H1 (cell line): ENCODE results near the gene TFF1. TPM values are rescaled to one million over a fixed set of nuclear protein-coding genes. Genes with fewer than 3 reads are reported as not detected.
A peak's percentile ranks its signal among the peaks of the same experiment; 100 is the strongest.

Experiments
- CTCF ChIA-PET: fragments of 300-600 bp; sonication (Branson Sonifier 250); formaldehyde crosslinking; loops from one replicate; lab custom pipeline; 2021; ENCODE audit not compliant: partially characterized antibody; lab: Charles Lee
- POLR2A ChIA-PET: fragments of 300-600 bp; sonication (Branson Sonifier 250); formaldehyde crosslinking; loops from one replicate; lab custom pipeline; 2021; ENCODE audit warnings: inconsistent platforms; ENCODE audit not compliant: partially characterized antibody; lab: Charles Lee
- DNase-seq, 2 experiments: peaks; one replicate each; pipeline versions ENCODE4 v3.0.0 to v3.0.0-alpha.2; 2010 to 2022; ENCODE audit warnings: low spot score in 2 of 2, low read depth in 1 of 2, mixed read lengths in 1 of 2
- FAIRE-seq: peaks from 2 replicates; lab custom pipeline; 2011; peaks lifted over from hg19 to GRCh38; lab: Jason Lieb, UNC
- H2AFZ ChIP-seq: 2 replicates; pipeline ENCODE4 v1.8.1; 2012; ENCODE audit warnings: low read length, inconsistent platforms
- H2AK5ac ChIP-seq: 2 replicates; pipeline ENCODE4 v1.6.1; 2013; ENCODE audit warnings: low read depth, low read length
- H2BK120ac ChIP-seq: replicated peaks from 2 replicates; pipeline ENCODE3; 2013; ENCODE audit warnings: low read depth, low read length, inconsistent platforms
- H2BK12ac ChIP-seq: 2 replicates; pipeline ENCODE4 v1.6.1; 2013; ENCODE audit warnings: low read depth, low read length
- H2BK15ac ChIP-seq: 2 replicates; pipeline ENCODE4 v1.6.1; 2013; ENCODE audit warnings: low read length
- H2BK20ac ChIP-seq: 2 replicates; pipeline ENCODE4 v1.6.1; 2013; ENCODE audit warnings: low read length
- H2BK5ac ChIP-seq: 2 replicates; pipeline ENCODE4 v1.6.1; 2013; ENCODE audit warnings: low read depth, low read length
- H3K14ac ChIP-seq: 2 replicates; pipeline ENCODE4 v1.6.1; 2013; ENCODE audit warnings: inconsistent platforms; ENCODE audit not compliant: insufficient read length
- H3K18ac ChIP-seq: 2 replicates; pipeline ENCODE4 v1.6.1; 2013; ENCODE audit warnings: low read length; ENCODE audit errors: extremely low read depth
- H3K23ac ChIP-seq: 2 replicates; pipeline ENCODE4 v1.6.1; 2013; ENCODE audit warnings: inconsistent platforms; ENCODE audit not compliant: insufficient read length
- H3K23me2 ChIP-seq: 2 replicates; pipeline ENCODE4 v1.6.1; 2013; ENCODE audit warnings: low read depth, low read length
- H3K27ac ChIP-seq: 2 replicates; pipeline ENCODE4 v1.6.1; 2011; ENCODE audit warnings: low read depth, low read length, inconsistent platforms
- H3K27me3 ChIP-seq, 4 experiments: replicated peaks in 1 of 4; 1 replicate in 1 of 4; 2 replicates in 3 of 4; pipeline versions ENCODE4 v1.6.1 to v1.8.1; 2011 to 2013; ENCODE audit warnings: low read length in 3 of 4, mild to moderate bottlenecking in 3 of 4, inconsistent platforms in 2 of 4, mixed read lengths in 2 of 4, moderate library complexity in 1 of 4; ENCODE audit not compliant: control insufficient read depth in 3 of 4, insufficient read depth in 3 of 4; ENCODE audit errors: extremely low read depth in 1 of 4
- H3K36me3 ChIP-seq, 4 experiments: 2 replicates each; pipeline versions ENCODE4 v1.6.1 to v1.8.1; 2011 to 2013; ENCODE audit warnings: mild to moderate bottlenecking in 4 of 4, low read length in 3 of 4, moderate library complexity in 2 of 4, control low read depth in 1 of 4, inconsistent platforms in 1 of 4; ENCODE audit not compliant: insufficient read depth in 4 of 4, control insufficient read depth in 2 of 4
- H3K4ac ChIP-seq: replicated peaks from 2 replicates; pipeline ENCODE3; 2013; ENCODE audit warnings: low read length, low read depth, mixed read lengths, inconsistent platforms; ENCODE audit not compliant: insufficient read length
- H3K4me1 ChIP-seq, 4 experiments: replicated peaks in 1 of 4; 1 replicate in 1 of 4; 2 replicates in 3 of 4; pipeline versions ENCODE4 v1.6.1 to v1.8.1; 2011 to 2013; ENCODE audit warnings: low read length in 3 of 4, inconsistent platforms in 2 of 4, mixed read lengths in 1 of 4; ENCODE audit not compliant: insufficient read depth in 4 of 4, control insufficient read depth in 3 of 4
- H3K4me2 ChIP-seq, 2 experiments: 2 replicates each; pipeline versions ENCODE4 v1.6.1 to v1.8.1; 2011 to 2013; ENCODE audit warnings: low read depth in 2 of 2, low read length in 2 of 2, control low read depth in 1 of 2, inconsistent platforms in 1 of 2, mild to moderate bottlenecking in 1 of 2; ENCODE audit not compliant: insufficient read depth in 1 of 2
- H3K4me3 ChIP-seq, 4 experiments: fragments of 200-600, 300-600 bp in 1 of 4; sonication (generic), shearing (Covaris generic), sonication (Bioruptor Twin) in 1 of 4; 2 replicates each; pipeline versions ENCODE4 v1.5.1 to v1.8.1; 2011 to 2016; ENCODE audit warnings: low read length in 4 of 4, low read depth in 3 of 4, control low read depth in 2 of 4, inconsistent platforms in 2 of 4, mild to moderate bottlenecking in 2 of 4, mixed read lengths in 1 of 4, moderate library complexity in 1 of 4; ENCODE audit not compliant: insufficient read depth in 2 of 4; ENCODE audit errors: extremely low read depth in 1 of 4
- H3K56ac ChIP-seq: replicated peaks from 2 replicates; pipeline ENCODE3; 2013; ENCODE audit warnings: low read depth, mild to moderate bottlenecking, mixed read lengths, low read length, inconsistent platforms; ENCODE audit not compliant: insufficient read length
- H3K79me1 ChIP-seq: 2 replicates; pipeline ENCODE4 v1.6.1; 2013; ENCODE audit warnings: low read depth, low read length, control low read depth
- H3K79me2 ChIP-seq, 2 experiments: 2 replicates each; pipeline versions ENCODE4 v1.6.1 to v1.8.1; 2012 to 2013; ENCODE audit warnings: low read length in 2 of 2, mild to moderate bottlenecking in 2 of 2, inconsistent platforms in 1 of 2; ENCODE audit not compliant: insufficient read depth in 2 of 2, control insufficient read depth in 1 of 2
- H3K9ac ChIP-seq, 4 experiments: replicated peaks in 1 of 4; 1 replicate in 1 of 4; 2 replicates in 3 of 4; pipeline versions ENCODE4 v1.6.1 to v1.8.1; 2011 to 2013; ENCODE audit warnings: low read depth in 3 of 4, low read length in 3 of 4, control low read depth in 2 of 4, mild to moderate bottlenecking in 2 of 4, moderate library complexity in 2 of 4, inconsistent platforms in 1 of 4; ENCODE audit errors: extremely low read depth in 1 of 4
- H3K9me3 ChIP-seq, 2 experiments: 2 replicates each; pipeline versions ENCODE4 v1.6.1 to v1.8.1; 2012 to 2013; ENCODE audit warnings: mild to moderate bottlenecking in 2 of 2, moderate library complexity in 2 of 2, control low read depth in 1 of 2, inconsistent platforms in 1 of 2, low read depth in 1 of 2, low read length in 1 of 2, mixed read lengths in 1 of 2; ENCODE audit not compliant: insufficient read depth in 2 of 2
- H4K20me1 ChIP-seq, 2 experiments: replicated peaks in 1 of 2; 2 replicates each; pipeline versions ENCODE3 to v1.8.1; 2011 to 2013; ENCODE audit warnings: inconsistent platforms in 2 of 2, low read length in 2 of 2, mild to moderate bottlenecking in 1 of 2; ENCODE audit not compliant: insufficient read depth in 2 of 2, control insufficient read depth in 1 of 2
- H4K5ac ChIP-seq: 2 replicates; pipeline ENCODE4 v1.6.1; 2013; ENCODE audit warnings: low read length, low read depth, mixed read lengths, inconsistent platforms; ENCODE audit not compliant: insufficient read length
- H4K8ac ChIP-seq: 2 replicates; pipeline ENCODE4 v1.8.0; 2013; ENCODE audit warnings: mild to moderate bottlenecking, moderate library complexity, low read length, inconsistent platforms; ENCODE audit not compliant: insufficient read depth; ENCODE audit errors: extremely low read depth
- H4K91ac ChIP-seq: replicated peaks from 2 replicates; pipeline ENCODE3; 2013; ENCODE audit warnings: low read length, mixed read lengths, inconsistent platforms; ENCODE audit not compliant: insufficient read length
- POU5F1 ChIP-seq: IDR thresholded peaks from 2 replicates; pipeline ENCODE4 v1.6.1; 2011; ENCODE audit warnings: low read depth, mild to moderate bottlenecking, low read length, moderate library complexity
- WGBS, 2 experiments: shearing (Covaris generic) in 1 of 2; methylation state at CpG; one replicate each; pipeline versions ENCODE4 v1.1.6 to v1.1.7; 2013 to 2015; ENCODE audit warnings: low lambda C conversion rate in 2 of 2, mixed read lengths in 2 of 2, inconsistent platforms in 1 of 2, low coverage in 1 of 2, missing lambda C conversion rate in 1 of 2; ENCODE audit not compliant: insufficient replicate concordance in 2 of 2, insufficient coverage in 1 of 2, insufficient read length in 1 of 2; ENCODE audit errors: extremely low coverage in 1 of 2, missing lambda C conversion rate in 1 of 2; 5-methylcytosine and 5-hydroxymethylcytosine counted together
- polyA plus RNA-seq, 7 experiments: library from polyadenylated mRNA; depleted of rRNA in 3 of 7; stranded (reverse) in 5 of 7; unstranded in 2 of 7; fragments of >200 nt in 5 of 7; fragments of 200-250 nt in 2 of 7; gene quantifications; 1 replicate in 5 of 7; 2 replicates in 1 of 7; 4 replicates in 1 of 7; pipeline versions ENCODE4 v1.2.1 to v1.2.3, GENCODE V29; 2011 to 2013; ENCODE audit warnings: missing spikeins in 2 of 7, mixed read lengths in 2 of 7
- total RNA-seq: library from RNA; stranded (reverse); fragmentation: NEBNext Ultra II Directional; extraction: Animal tissue kit (Norgen Biotek cat#: 25700); gene quantifications from 2 replicates; pipeline ENCODE4 v1.2.1, GENCODE V29; 2021

The TFF1 gene
- total and polyA plus RNA-seq, 2 of the 8 experiments (the other 6 are each of a cell fraction or from before 2014, with no cell fraction given): not detected

- no peaks in the 10 kb centered on the region for H3K36me3 ChIP-seq
- H3K4me2 ChIP-seq: peak overlapping the region in 1 of 2 experiments; percentile 33; a peak in 1 of 4 replicates
- 64% methylated on average over 11 of the region's 23 CpGs; no CpG with 5 or more reads in 1 of the 2 experiments for WGBS, 2 experiments
- no peak overlapping the region; the same call in 1 of the 2 replicates for H3K18ac ChIP-seq
- peaks cover 0 to 2% (median 0%) of the 10 kb centered on the region in 4 experiments; a peak in 1 of 7 replicates for H3K27me3 ChIP-seq
- no peak for DNase-seq
- ChIA-PET CTCF (interaction anchor here (0.9 to 3.8 kb wide), 7 partner anchors 14 to 229 kb away, joined by 3 to 18 read pairs (median 4); no protein-coding TSS in a partner anchor), POLR2A (interaction anchor here (1.2 to 1.8 kb wide), 3 partner anchors 14 to 81 kb away, joined by 3 to 5 read pairs (median 4); no protein-coding TSS in a partner anchor)
- no peak overlapping the region for H2BK20ac ChIP-seq
- no peak overlapping the region for H2AFZ ChIP-seq
- H3K4me1 ChIP-seq: peaks cover 0 to 7% (median 0%) of the 10 kb centered on the region in 4 experiments; a peak in 5 of 7 replicates
- H3K79me1 ChIP-seq: no peaks in the 10 kb centered on the region; the same call in 1 of the 2 replicates
- no peaks in the 10 kb centered on the region for H4K20me1 ChIP-seq
- H2AK5ac ChIP-seq: no peak overlapping the region
- no peak overlapping the region for H3K14ac ChIP-seq
- H3K56ac ChIP-seq: no peak overlapping the region
- H2BK5ac ChIP-seq: no peak overlapping the region
- H3K23me2 ChIP-seq: no peaks in the 10 kb centered on the region
- H3K23ac ChIP-seq: no peak overlapping the region
- 0 out of 2 replicates have a peak overlapping the region, but pooled peaks have one; percentile 9 for H2BK12ac ChIP-seq
- no peak overlapping the region for H4K5ac ChIP-seq
- H2BK120ac ChIP-seq: no peak overlapping the region
- peak overlapping the region; percentile 53; the same call in 1 of the 2 replicates for H4K8ac ChIP-seq
- H3K9ac ChIP-seq: no peak overlapping the region
- FAIRE-seq: no peak
- no peak overlapping the region for H3K4ac ChIP-seq
- no peak overlapping the region for H2BK15ac ChIP-seq
- no peak for TF ChIP-seq POU5F1
- H3K27ac ChIP-seq: no peak overlapping the region
- H3K79me2 ChIP-seq: no peaks in the 10 kb centered on the region
- H4K91ac ChIP-seq: no peak overlapping the region
- H3K9me3 ChIP-seq: no peaks in the 10 kb centered on the region
- no peak overlapping the region for H3K4me3 ChIP-seq
Measured at GRCh38 chr21:42374864-42375499, 8.6 kb upstream of the TFF1 start.
